ENCODE data around the gene PTPRQ.

The PTPRQ gene

GRCh38 chr12:80576641-80577418, 132.8 kb downstream of the PTPRQ start:
- DNase-seq, result no peak

- DNase-seq, result no peak
Measured at GRCh38 chr12:80580254-80580653, 136.2 kb downstream of the PTPRQ start.

- DNase-seq, result no peak
Measured at GRCh38 chr12:80581783-80582182, 137.7 kb downstream of the PTPRQ start.

GRCh38 chr12:80582431-80582830, 138.4 kb downstream of the PTPRQ start:
- DNase-seq, result no peak

- DNase-seq, result no peak
Measured at GRCh38 chr12:80589077-80589476, 145.0 kb downstream of the PTPRQ start.

DNA sequence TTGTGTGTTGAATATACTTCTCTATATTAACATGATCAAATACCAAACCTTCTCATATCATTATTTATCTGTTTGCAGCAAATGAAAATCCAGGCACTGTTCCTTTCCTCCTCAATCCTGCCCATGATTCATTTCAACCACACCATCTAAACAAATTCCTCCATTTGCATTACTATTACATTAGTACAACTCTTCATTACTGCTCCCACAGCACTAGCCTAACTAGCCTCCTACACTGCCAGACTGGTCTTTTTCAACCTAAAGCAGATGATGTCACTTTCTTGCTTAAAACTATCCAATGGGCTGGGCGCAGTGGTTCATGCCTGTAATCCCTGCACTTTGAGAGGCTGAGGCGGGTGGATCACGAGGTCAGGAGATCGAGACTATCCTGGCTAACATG, 146.1 kb downstream of the PTPRQ start:
- DNase-seq, result no peak

GRCh38 chr12:80593766-80594165, 149.7 kb downstream of the PTPRQ start:
- DNase-seq, result no peak

DNA sequence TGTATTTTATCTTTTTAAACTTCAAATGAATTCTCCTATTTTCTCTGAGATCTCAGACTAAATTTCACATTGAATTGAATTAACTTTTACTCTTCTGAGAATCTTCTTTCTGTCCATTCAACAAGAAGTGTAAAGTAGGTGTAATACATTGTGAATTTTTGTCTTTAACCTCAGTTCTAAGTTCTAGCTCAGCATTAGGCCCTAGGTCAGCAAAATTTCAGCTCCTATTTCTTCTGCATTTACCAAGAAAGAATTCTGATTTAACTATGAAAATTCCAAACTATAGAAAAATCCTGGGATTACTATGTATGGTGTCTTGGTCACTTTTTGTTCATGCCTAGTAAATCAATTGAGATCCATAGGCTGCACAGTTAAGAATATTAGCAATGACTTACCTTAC, 152.5 kb downstream of the PTPRQ start:
- DNase-seq, result no peak

GRCh38 chr12:80598004-80598606, 154.1 kb downstream of the PTPRQ start:
- DNase-seq, result no peak

- no peak for DNase-seq
Measured at GRCh38 chr12:80602455-80602854, 158.4 kb downstream of the PTPRQ start.

- DNase-seq, result no peak
Measured at GRCh38 chr12:80607361-80608135, 163.5 kb downstream of the PTPRQ start.

DNA sequence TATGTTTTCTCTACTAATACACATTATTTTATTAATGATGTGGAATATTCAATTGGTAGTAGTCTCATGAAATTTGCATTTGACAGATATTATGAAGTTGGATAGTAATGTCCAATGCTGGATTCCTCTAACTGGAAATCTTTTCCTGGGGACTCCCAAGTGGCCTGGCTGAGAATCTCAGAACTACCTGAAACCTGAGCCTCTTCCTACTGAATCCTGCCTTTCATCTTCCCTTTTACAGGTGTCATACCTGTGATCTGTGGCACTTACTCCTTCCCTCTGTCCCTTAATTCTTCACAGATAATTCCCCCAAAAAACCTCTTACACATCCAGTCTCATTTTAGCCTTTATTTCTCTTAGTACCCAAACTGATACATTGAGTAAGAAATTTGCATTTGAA, 173.7 kb downstream of the PTPRQ start:
- DNase-seq, result no peak

DNA sequence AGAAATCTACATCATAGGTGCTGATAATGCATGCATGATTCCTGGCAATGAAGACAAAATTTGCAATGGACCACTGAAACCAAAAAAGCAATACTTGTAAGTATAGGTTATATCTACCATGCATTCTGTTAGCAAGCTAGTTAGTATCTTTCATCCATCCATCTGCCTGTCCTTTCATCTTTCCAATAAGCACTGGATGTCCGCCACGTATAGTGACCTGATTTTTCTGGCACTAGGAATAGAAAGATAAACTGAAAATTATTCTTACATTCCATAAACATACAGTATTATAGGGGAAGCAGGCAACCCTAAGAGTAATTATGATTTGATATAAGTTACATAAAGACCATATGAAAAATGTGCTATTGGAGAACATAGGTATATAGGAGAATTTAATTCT, 176.2 kb downstream of the PTPRQ start:
- DNase-seq, result no peak

DNA sequence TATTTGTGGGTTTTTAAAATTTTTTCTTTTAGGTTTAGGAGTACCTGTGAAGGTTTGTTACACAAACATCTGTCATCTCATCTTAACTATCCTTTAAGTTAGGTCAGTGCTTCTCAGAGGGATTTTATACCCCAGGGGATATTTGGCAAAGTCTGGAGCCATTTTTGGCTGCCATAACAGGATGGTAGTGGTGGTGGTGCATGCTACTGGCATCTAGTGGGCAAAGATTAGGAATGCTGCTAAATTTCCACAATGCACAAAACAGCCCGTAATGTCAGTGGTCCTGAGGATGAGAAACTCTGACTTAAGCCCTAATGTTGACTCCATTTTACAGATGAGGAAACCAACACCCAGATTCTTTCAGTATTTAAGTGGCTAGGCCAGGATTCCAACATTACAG, 178.2 kb downstream of the PTPRQ start:
- no peak for DNase-seq

GRCh38 chr12:80625051-80625450, 181.0 kb downstream of the PTPRQ start:
- no peak for DNase-seq

DNA sequence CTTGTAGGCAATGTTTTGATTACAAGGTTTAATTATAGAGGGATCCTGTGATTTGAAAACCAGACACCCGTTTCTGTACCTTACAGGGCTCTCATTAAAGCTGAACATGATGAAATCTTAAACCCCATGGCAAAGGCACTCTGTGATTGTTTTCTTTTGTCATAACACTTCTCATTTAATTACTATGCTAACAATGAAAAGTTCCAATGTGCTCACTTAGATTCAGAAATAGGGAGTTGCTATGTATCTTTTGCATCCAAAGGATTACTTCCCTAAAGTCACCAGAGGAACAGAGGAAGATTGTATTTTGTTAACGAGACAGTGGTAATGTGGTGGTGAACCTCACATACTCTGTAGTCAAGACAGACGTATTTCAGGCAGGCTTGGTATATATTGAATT, 181.9 kb downstream of the PTPRQ start:
- DNase-seq, result no peak

- no peak for DNase-seq
Measured at GRCh38 chr12:80627782-80628181, 183.7 kb downstream of the PTPRQ start.

GRCh38 chr12:80632835-80633234, 188.8 kb downstream of the PTPRQ start:
- no peak for DNase-seq

DNA sequence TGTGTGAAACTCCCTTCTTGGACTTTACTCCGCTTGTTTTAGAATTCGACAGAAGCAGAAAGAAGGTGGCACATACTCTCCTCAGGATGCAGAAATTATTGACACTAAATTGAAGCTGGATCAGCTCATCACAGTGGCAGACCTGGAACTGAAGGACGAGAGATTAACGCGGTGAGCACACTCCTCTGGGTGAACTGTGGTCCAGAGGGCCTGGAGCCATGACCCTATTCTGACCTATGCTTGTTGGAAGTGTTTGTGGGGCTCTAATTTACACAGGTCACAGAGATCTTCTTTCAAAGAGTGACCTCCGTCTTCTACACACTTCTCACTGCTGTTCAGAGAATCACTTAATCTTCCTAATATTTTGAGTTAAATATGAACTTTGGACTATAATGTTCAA, 190.9 kb downstream of the PTPRQ start:
- DNase-seq, result no peak

GRCh38 chr12:80636832-80637231, 192.8 kb downstream of the PTPRQ start:
- no peak for DNase-seq

DNA sequence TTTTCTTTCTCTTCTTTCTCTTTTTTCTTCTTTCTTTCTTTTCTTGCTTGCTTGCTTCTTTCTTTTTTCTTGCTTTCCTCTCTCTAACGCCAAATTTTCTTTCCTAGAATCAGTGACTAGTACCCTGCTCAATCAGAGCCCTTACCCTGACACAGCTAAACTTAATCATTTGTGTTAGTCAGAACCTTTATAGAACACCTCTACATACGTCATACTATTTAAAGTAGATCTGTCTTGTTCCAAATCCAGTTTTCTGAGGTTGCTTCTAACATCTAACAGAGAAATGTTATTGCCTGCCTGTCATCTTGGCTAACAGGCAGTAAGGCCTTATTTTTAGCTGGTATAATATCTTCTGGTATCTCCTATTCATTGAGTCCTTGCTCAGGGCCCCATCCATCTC, 197.9 kb downstream of the PTPRQ start:
- DNase-seq, result no peak

GRCh38 chr12:80643961-80644360, 199.9 kb downstream of the PTPRQ start:
- DNase-seq, result no peak

DNA sequence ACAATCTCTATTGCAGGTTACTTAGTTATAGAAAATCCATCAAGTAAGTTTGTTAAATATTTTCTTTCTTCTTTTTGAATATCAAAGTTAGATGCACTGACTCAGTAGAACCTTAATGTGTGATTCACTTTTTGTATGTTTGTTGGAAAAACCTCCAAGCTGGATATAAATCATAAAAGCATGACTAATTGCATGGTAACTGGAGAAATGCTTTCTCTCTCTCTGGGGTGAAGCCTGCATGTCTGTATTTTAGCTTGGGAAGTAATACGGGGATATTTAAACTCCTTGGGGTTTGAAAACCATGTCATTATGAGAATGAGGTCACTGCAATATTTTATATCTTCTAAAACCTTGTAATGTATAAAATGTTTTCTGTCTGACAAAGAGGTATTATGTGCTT, 204.8 kb downstream of the PTPRQ start:
- no peak for DNase-seq

DNA sequence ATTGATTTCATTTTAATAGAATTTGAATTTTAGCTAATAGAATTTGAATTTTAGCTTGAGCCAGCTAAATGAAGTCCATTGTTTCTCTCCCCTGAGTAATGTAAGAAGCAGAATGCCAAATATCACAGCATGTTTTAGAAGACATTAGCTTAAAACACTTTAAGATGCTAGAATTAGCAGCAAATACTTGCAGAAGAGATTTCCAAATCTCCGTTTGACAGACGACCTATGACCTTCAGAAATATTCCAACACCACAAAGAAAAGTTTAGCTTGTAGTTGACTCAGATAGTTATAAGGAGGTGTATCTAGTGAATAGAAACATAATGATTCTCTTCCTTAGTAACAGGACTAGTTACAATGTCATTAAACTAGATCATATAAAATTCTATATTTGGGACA, 211.7 kb downstream of the PTPRQ start:
- DNase-seq, result no peak

All from NCI-H2107 (cell line).